HG02885 (cell line): Measurements from ENCODE around the gene NFRKB.

ENCODE experiments used
- ATAC-seq: cut with Tn5 transposase; IDR thresholded peaks from one replicate; pipeline ENCODE4 v1.9.1; 2021; ENCODE audit warnings: mild to moderate bottlenecking; ENCODE audit not compliant: unreplicated experiment, poor library complexity

The NFRKB gene

DNA sequence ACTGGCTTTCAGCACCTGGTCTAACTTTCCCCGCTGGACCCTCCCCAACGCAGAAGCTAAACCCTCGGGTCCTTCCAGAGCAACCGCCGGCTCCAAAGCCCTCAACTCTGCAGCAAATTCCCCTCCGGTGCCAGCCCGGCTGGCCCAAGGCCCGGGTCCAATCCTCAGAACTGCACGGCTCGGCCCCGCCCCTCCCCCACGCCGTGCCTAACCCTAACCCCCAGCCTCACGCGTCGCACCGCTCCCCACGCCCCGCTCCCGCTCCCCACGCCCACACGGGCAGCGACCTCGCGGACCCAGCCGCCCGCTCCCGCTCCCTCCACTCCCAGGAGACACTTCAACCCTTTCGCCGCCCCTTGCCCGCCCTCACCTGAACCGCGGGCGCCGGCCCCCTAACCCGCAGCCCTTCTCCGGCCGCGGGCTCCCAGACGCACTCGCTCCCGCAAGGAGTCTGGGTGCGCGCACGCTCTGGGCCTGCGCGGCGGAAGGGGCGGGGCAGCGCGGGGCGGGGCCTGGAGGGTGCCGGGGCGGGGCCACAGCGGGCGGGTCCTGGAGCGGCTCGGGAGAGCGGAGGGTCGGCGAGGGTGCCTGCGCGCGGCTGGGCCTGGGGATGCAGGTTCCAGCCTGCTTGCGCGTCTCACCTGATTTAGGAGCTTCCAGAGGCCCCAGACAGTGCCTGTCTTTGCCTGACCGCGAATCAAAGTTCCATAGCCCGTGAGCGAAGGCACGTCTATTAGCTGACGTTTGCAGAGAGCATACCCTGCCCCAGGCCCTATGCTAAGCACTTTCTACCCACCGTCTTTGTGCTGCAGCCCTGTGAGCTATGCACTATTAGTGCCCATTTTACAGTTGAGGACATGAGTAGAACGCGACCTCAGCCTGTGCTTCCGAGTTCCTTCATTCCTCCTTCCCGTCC is at the start of gene NFRKB:
NFRKB (minus strand) TSS at position 453 of the 916 bp plus-strand sequence. CDS start 2,729 bp downstream, outside the sequence.
- ATAC-seq: peak; percentile 94

DNA sequence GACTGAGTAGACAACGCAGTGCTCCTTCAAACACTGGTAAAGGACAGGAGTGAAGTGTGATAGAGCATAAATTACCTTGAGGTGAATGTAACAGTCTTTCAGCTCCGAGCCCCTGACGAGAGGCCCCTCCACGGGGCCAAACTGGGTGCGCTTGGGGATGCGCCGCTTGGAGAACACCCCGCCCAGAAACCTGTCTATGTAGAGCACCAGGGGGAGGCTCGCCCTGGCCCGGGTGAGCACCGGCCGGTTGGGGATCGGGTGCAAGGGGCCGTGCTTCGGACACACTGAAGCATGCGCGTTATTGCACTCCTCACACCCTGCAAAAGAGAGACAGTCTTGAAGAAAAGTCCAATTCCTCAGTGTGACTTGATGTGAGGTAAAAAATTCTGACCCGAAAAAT is 49.3 kb upstream of the NFRKB start:
- ATAC-seq: no peak

DNA sequence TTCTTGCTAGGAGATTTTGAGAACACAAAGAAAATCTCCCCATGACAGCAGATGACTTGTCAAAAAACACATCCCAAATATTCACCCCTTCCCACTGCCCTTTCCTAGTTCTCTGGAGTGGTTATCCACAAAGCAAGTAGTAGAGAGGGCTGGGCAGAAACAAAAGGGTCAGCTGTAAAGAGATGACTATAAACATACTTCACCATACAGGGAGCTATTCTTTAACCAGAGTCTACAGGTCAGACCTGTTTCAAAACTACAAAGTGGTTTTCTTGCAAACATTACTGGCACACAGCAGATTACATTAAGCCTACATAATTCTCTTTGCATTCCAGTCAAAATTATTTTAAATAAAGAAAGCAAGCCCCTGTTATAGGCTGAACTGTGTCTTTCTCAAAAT is 47.7 kb upstream of the NFRKB start:
- no peak for ATAC-seq

DNA sequence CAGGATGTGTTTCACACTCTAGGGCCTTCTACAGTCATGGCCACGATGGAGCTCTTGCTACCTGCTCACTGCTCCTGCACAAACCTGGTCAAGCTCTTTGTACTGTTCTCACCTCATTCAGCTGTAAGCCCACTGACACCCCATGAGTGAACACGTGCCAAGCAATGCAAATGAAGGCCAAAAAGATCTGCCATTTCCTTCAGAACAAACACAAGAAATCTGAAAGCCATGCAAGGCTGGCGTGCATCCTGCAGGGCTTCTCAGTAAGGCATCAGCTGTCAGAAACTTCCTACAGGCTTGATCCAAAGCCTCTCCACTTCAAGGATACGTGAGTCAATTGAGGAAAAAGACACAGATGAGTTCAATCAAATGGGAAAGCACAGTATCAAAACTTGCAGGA is 44.1 kb upstream of the NFRKB start:
- ATAC-seq: no peak

DNA sequence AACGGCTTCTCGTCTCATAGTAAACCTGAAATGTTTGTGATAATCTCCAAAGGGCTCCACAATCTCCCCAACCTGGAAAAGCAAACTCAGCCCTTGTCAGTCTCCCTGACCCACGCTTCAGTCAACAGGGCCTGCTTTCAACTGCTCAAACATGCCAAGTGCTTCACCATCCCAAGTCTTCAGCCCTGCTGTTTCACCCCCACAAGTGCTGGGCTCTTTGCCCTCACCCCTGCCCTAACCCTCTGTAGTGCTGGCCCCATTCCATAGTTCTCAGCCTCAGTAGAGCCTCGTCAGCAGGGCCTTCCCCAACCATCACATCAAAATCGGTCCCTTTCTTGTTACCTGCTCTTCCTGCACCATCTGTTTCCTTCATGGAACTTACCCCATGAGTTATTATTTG is 43.4 kb upstream of the NFRKB start:
- no peak for ATAC-seq

DNA sequence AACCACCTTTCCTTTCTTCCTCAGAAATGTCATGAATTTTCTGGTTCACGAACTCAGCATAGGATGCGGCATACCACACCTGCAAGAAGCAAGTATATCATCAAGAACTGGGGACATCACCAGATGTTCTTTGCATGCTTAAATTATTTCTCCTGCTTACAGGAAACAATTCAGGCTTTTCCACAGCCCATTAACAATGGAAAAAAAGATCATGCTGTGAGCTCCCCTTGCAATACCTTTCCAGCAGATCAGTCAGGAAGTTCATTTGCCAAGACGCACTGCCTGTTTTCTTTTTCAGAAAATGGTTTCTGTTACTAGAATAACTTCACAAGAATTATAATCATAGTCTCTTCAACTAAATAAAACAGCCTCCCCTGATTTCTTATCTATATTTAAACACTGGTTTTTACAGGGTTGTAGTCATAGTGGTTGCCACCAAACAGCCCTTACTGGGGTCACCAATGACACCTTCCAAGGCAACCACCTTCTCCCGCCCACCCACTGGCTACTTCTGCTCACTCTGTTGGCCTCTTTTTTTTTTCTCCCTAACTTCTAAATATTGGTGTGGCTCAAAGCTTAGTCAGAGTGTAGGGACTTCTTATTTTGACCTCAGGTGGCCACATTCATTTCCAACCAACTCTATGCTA is 42.3 kb upstream of the NFRKB start:
- ATAC-seq: no peak

DNA sequence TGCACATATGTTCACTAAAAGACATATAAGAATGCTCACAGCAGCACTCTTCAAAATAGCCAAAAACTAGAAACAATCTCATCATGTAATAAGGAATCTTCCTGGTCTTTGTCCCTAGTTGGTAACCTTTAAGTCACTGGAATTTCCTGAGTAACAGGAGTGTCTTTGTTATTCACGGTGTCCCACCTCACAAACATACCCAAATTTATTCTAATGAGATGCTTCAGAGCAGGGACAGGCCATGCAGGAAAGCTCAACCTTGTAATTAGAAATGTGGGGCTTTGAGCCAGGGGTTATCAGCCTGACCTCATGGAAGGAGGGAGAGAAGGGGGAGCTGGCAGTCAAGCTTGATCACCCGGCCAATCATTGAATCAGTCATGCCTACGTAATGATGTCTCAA is 40.3 kb upstream of the NFRKB start:
- no peak for ATAC-seq

DNA sequence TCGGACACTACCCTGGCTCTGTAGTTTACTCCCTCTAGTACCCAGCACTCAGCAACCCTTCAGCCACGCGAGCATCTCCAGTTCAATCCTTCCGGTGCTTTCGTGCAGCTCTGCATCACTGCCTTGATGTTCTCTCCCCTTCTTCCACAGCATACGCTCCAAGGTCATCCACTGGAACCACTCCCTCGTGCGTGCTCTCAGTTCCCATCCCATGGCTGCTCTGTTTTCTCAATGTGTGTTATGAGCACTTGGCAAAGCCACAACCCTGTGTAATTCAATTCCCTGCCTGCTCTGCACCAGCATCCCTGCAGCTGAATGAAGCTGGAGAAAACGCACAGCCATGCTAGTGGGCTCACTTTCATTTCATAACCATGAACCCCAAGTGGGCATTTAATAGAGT is 38.5 kb upstream of the NFRKB start:
- no peak for ATAC-seq

DNA sequence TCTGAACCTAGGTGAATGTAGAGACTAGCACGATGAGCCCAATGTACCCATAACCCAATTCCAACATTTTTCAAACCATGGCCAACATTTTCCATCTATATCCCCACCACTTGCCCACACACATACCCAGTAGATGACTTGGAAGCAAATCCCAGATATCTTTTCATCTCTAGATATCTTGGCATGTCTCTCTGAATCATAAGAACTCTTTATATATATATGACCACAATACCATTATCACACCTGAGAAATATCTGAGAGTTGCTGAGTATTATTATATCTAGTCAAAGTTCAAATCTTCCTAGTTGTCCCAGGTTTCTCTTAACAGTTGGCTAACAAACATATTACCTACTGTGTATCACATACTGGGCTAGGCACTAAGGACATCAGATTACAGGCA is 37.9 kb upstream of the NFRKB start:
- no peak for ATAC-seq

DNA sequence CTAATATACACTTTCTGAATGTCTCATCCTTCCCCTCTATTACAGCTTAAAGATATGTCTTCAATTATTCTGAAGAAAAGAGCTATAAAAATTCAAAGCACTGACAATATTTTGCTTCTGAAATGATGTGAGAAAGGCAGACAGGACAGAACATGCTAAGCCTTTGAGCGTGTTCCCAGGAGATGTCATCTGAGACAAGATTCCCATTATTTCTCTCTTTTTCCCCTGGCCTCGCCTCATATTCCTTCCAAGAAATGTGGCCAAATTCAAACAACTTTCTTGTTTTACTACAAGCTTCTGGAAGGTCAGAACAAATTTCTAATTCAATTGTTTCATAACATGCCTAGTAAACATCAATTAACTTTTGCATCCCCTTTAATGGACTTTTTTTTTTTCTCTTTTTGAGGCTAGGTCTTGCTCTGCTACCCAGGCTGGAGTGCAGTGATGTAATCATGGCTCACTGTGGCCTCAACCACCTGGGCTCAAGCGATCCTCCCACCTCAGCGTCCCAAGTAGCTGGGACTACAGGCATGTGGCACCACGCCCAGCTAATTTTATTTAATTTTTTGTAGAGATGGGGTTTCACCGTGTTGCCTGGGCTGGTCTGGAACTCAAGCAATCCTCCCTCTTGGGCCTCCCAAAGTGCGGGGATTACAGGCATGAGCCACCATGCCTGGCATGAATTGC is 37.1 kb upstream of the NFRKB start:
- no peak for ATAC-seq

DNA sequence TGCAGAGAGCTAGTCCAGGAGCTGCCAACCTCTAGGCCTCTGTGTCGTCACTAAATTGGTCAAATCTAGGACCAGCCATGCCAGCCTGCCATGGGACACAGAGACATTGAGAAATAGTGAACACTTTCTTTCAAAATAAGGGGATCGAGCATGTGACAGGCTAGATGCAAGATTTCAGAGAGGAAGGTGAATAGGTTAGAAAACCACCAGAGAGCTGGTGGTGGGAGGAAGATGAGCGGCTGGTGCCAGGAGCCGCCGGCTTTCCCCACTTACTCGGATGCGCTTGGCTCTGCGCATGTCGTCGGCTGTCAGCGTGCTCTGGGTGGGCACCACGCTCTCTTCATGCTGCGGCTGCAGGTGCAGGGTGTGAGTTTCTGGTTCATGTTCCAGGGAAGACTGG is 35.4 kb upstream of the NFRKB start:
- ATAC-seq: no peak

DNA sequence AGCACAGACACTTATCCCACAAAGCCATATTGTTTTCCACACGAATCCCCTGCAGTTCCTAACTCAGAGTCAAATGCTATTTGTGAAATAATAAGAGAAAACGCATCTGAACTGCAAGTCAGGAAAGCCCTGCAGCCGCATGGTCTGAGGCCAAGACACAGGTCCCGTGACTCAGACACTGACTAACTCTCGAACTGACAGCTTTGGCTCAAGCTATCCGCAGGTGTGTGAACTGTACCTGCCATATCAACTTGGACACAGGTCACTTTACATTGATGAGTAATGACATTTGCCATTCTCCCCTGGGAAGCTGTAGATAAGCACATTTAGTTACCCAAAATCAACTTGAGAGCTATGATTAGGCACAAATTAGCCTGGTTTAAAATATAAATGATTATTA is 34.9 kb upstream of the NFRKB start:
- ATAC-seq: no peak

DNA sequence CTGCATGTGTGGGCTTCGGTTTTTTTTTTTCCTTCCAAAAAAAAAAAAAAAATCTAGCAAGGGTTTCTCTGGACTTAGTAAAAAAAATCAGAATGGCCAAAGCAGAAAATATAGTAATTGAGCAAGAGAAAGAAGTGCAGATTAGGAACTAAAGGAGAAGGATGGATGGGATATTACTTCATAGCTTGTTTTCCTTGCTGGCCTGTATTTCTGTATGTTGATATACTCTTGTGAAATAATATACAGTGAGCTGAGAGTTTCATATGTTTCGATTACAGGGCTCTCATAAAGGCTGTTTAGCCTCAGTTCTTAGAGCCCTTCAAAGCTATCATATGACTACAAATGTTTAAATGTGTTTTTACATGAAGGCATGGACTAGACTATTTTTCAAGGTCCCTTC is 34.3 kb upstream of the NFRKB start:
- ATAC-seq: no peak

DNA sequence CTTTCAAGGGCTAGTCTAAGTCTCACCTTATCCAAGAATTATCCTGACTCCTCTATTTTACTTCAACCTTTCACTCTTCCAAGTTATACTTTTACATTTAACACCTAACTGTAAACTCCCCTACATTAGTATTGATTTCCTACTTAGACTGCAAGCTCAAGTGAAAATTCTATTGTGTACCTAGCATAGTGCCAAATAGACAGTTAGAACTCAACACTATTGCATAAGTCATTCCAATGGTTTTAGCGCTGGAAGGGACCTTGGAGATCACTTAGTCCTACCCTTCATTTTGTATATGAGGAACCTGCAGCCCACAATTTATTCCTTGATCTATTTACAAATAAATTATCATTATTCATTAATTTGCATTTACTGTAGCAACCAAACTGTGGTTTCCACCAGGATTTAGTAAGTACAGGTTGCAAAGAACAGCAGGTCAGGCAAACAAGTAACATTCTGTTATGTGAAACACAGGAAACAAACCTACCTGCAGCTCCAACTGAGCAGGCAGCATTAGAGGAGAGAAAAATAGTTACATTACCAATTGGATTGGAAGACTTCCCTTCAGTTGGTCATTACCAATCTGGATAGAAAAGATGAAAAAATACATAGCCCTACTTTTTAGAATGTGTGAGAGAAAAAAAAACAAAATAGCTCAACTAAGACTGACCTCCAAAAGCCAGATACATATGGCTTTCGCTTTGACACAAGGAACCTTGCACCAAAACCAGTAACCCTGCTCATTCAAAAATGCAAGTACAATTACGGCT is 33.7 kb upstream of the NFRKB start:
- no peak for ATAC-seq

DNA sequence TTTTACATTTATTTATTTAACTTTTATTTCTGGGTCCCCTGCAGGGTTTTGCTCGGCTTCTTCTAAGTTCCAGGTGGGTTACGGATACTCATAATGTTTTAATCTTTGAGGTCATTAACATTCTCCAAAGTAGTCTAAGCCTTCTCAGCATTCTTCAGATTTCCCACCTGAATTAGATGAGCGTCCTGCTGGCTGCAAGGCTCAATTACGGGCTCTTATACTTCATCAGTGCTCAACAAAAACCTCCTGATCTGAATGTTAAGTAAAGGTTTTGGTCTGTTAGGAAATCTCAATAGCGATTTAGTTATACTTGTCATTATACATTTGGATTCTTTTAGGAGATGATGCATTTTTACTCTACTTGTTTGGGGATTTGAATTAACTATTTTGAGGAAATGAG is 27.3 kb upstream of the NFRKB start:
- ATAC-seq: no peak

DNA sequence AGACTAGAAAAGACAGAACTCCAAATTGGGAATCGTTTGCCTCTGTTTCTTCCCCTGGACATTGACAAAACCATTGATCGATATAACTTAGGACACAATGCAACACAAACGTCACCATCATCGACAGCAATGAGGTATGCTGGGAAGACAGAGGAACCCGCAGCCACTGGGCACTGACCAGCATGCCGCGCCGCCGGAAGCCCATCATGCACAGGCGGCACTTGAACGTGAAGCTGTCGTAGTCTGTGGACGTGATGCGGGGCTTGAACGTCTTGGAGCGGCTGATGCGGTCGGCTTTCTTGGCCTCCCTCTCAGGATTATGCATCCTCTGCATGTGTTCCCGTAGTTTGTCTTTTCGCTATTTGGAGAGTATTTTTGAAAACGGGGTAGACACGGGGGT is 23.0 kb upstream of the NFRKB start:
- no peak for ATAC-seq

DNA sequence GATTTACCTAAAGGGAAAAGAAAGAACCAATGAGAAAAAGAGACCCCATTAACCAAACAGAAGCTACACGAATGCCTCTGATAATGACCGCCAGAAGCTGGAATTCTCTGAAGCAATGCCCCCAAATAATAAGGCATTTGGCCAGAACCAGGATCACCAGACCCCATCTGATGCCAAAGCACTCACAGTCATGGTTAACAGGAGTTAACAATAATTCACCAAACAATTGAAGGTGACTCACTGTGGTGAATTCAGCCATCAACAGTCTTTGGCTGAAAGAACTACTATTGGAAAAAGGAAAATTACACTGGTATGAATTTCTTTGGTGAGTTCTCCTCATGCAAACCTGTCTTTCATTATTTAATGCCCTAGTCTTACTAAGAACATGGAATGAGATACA is 21.9 kb upstream of the NFRKB start:
- ATAC-seq: no peak

DNA sequence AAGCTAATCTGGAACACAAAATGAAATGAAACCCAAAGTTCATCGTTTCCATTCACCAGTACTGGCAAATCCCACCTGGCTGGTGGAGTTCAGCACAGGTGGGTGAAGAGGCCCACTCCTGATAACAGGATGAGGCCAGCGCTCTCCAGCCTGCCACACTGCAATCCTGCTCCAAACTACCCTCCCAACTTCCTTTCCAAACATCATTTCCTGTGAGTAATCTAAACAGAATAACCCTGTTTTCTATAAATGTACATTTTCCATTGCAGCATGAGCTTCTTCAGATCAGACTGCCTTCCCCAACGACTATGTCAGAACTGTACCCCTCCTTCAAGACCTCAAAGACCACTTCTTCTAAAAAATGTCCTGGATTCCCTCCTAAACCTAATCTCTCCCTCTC is 15.9 kb upstream of the NFRKB start:
- ATAC-seq: no peak

DNA sequence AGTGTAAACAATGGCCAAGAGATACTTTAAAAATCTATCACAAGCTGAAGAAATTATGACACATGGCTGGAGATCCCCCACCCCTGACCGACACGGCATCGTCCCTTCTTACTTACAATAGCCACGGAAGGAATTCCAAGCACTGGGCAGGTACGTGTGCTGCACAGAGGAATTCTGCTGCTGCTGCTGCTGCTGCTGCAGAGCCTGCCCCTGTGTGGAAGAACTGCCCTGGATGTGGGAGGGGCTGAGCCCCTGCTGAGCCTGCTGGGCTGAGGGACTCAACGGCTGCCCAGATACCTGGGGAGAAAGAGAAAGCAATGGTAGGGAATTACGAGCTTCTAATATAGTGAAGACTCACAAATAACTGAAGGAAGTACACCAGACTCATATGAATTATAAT is 15.0 kb upstream of the NFRKB start:
- no peak for ATAC-seq

DNA sequence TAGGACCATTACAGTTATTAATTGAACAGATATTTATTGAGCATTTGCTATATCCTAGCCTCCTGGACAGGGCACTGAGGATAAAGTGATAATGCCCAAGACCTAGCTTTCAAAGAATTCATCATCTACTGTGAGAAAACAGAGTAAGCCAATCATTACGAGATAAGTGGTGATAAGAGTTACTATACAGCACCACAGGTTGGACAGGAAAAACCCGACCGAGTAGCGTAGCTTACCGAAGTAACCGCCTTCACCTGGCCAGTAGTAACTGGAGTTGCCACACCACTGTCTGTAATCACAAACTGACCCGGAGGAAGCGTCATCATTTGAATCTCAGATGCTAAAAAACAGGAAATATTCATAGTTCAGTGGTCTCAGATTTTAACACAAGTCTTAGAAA is 10.0 kb upstream of the NFRKB start:
- ATAC-seq: no peak

DNA sequence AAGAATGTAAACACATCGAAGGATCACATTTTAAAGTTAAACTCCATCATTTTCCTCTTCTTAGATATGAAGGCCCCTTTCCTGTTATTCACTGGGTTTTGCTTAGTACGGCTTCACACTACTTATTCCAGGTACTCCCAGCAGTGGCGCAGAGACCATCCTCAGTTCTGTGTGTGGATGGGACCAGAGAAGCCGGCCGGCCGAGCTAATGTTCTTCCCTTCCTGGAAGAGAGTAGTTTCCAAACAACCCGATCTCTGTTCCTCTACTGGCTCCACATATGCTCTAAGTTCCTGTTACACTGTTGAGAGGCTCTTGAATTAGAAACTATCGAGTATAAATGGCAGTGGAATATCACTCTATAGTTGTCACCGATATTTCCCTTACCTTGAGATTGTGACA is 684 bp upstream of the NFRKB start:
- no peak for ATAC-seq
